Astrocyte of the spinal cord (primary cell): Measurements from ENCODE around the gene CHD3.

ENCODE experiments used
- DNase-seq: peaks from one replicate; pipeline ENCODE4 v3.0.0; 2011; ENCODE audit warnings: low read depth, low spot score
- H3K4me3 ChIP-seq: 2 replicates; pipeline ENCODE4 v1.5.1; 2011; ENCODE audit warnings: low read depth, mild to moderate bottlenecking, low read length, moderate library complexity
- in situ Hi-C: cut with HindIII; loops from 2 replicates; pipeline ENCODE4 v1.10.0; 2017; ENCODE audit warnings: low sequenced_read_pairs
- TF ChIP-seq, protein P1 (sequence below): IDR thresholded peaks from 2 replicates; pipeline ENCODE4 v1.5.1; 2012; ENCODE audit warnings: low read depth, mild to moderate bottlenecking, low read length, inconsistent platforms

CHD3 gene

DNA sequence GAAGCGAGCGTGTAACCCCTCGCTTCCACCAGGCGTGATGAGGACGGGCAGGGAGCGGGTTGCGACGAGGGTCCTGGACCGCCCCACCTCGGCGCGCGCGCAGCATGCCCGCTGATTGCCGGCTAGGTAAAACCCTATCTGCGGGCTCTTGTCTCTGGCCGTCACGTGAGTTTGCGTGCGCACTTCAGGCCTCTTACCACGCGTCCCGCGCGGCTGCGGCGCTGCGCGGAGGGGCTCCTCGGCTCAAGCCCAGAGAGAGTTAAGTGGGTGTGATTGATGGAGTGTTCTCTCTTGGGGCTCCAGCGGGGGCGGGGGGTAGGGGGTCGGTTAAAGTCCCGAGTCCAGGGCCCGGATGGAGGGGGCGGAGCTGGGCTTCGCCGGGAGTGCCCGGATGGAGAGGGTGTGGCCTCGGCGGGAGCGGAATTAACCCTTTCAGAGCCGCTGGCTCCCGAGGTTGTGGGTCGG, 46.6 kb upstream of the CHD3 start:
- TF ChIP-seq, protein P1, sequence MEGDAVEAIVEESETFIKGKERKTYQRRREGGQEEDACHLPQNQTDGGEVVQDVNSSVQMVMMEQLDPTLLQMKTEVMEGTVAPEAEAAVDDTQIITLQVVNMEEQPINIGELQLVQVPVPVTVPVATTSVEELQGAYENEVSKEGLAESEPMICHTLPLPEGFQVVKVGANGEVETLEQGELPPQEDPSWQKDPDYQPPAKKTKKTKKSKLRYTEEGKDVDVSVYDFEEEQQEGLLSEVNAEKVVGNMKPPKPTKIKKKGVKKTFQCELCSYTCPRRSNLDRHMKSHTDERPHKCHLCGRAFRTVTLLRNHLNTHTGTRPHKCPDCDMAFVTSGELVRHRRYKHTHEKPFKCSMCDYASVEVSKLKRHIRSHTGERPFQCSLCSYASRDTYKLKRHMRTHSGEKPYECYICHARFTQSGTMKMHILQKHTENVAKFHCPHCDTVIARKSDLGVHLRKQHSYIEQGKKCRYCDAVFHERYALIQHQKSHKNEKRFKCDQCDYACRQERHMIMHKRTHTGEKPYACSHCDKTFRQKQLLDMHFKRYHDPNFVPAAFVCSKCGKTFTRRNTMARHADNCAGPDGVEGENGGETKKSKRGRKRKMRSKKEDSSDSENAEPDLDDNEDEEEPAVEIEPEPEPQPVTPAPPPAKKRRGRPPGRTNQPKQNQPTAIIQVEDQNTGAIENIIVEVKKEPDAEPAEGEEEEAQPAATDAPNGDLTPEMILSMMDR: no peak
- H3K4me3 ChIP-seq: peak overlapping the region; percentile 59
- DNase-seq: peak; percentile 90
- in situ Hi-C loops: no loop called here

DNA sequence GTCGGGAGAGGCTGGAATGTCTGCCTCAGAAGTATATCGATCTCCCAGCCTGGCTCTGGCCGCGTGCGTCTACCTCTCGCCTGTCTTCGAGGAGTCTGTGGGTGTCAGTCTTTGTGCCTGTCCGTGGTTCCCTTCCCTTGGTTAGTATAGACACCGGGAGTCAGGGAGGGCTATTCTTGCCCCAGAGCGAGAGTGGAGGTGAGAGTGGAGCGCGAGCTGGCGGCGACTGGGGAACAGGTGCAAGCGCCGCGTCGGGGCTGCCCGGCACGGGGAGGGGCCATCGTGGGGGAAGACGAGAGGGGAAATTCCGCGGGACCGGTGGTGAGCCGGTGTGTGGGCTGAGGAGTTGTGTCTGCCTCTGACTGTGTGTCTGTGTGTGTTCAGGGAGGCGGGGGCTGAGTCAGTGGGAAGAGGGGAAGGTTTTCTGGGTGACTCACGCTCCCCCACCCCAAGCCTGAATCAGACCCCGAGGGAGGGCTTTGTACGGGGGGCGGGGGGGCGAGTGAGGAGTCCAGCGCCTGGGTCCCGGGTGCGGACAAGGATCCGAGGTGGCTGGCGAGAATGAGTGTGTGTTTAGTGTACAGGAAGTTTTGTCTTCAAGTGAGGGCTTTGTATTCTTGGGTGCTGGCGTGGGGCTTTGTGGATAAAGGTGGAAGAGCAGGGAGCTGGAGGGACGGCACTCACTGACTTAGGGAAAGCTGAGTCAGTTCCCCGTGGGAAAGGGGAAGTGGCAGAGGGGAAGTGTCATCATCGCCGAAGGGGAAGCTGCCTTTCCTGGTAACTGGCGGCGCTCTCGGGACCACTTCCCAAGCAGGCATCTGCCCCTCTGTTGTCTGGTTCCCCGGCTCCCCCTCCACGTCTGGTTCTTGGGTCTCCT, 46.0 kb upstream of the CHD3 start:
- DNase-seq: peak; percentile 95
- TF ChIP-seq, protein P1: no peak
- peak overlapping the region; percentile 59 for H3K4me3 ChIP-seq
- in situ Hi-C loops: no loop called here

DNA sequence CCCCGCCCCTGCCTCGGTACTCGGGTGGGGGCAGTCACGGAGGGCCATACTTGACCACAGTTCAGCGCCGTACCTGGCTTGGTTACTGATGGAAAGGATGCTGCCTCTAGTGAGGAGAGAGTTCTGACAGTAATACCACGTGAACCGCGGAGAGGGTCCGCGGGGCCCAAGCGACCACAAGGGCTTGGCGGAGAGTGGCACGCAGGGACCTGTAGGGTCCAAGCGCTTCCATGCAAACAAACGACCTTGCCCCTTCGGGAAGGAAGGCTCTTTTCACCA, 45.4 kb upstream of the CHD3 start:
- peak overlapping the region; percentile 59 for H3K4me3 ChIP-seq
- TF ChIP-seq, protein P1: no peak
- in situ Hi-C loops: no loop called here
- DNase-seq: no peak

DNA sequence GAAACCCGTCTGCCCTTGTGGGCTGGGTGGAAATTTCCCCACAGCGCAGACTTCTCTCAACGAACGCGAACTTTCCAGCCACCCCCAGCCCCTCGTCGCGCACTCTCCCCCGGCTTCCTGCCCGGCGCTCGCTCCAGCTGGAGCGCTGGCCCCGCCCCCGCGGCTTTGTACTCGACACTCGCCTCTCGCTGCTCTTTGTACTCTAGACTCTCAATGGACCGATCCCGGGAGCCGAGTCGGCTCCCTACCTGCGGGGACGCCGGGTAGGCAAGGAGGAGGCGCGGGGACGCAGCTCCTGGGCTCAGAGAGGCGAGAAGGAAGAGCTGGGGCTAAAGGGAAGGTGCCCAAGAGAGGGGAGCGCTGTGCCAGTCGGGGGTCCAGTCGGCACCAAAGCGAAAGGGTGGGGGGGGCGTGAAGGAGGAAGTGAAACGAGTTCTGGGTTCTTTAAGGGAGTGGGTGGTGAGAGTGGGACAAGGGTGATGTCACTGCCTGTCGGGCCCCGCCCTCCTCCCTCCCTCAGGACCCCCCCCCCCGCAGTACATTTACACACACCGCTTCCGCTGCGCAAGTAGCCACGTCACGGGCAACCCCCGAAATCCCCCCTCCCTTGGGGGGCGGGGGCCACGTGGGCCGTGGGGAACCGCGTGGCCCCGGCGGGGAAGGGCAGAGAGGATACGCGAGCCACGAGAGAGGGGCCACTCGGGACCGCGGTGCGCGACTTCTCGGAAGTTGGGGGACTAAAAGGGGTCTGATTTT, 44.9 kb upstream of the CHD3 start:
- peak overlapping the region; percentile 59 for H3K4me3 ChIP-seq
- in situ Hi-C loops: no loop called here
- TF ChIP-seq, protein P1: no peak
- DNase-seq: peak; percentile 90

DNA sequence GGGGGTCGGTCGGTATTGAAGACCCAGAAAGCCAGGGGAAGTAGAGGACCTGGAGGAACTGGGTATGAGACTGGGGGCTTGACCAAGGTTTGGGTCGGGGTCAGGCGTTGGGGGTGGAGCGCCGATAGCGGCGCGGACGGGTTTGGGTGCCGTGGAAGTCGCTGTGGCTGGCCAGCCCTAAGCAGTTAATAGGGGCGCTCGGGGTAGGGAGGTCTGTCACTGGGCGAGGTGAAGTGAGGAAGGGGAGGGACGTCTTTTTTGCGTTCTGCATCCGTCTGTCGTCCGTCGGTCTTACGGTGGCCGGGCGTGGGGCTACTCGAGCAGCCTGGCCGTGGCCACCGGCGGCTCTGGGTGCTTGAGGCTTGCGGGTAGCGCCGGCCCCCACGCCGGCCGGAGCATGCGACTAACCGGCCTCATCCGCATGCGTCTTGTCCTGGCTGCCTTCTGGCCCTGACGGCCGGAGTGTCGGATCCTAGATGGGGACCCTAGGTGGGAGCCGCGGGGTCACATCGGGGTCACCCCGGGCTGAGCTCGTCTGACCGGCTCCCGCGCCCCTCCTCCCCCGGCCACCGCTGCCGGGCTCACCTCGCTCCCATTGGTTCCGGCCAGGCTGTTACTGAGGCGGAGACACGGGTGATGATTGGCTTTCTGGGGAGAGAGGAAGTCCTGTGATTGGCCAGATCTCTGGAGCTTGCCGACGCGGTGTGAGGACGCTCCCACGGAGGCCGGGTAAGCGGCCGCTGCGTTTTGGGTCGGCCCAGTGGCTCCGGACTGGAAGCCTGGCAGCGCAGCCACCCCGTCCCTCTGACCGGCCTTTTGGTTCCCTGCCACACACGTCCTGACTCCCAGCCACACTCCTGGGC, 44.1 kb upstream of the CHD3 start:
- TF ChIP-seq, protein P1: no peak
- H3K4me3 ChIP-seq: peak overlapping the region; percentile 59
- in situ Hi-C loops: no loop called here
- peak; percentile 93 for DNase-seq

DNA sequence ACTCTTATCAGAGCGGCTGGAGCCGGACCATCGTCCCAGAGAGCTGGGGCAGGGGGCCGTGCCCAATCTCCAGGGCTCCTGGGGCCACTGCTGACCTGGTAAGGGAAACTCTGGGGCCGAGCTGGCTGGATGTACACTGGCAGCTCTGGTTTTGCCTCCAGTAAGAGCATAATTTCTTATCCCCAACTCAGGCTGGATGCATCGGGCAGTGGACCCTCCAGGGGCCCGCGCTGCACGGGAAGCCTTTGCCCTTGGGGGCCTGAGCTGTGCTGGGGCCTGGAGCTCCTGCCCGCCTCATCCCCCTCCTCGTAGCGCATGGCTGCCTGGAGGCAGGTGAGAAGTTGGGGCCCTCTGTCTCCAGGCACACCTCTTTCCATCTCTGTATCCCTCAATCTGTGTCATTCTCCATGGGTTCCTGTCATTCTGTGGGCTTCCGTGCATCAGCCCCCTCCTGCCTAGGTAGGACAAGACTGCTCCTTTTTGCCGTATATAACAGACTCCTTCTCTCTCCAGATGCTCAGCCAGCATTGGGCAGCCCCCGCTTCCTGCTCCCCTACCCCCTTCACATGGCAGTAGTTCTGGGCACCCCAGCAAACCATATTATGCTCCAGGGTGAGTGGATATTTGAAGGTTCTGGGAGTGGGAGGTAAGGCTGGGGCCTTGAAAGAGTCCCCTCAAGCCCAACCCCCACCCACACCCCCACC, 43.1 kb upstream of the CHD3 start:
- no peak for DNase-seq
- peak overlapping the region; percentile 59 for H3K4me3 ChIP-seq
- in situ Hi-C loops: no loop called here
- TF ChIP-seq, protein P1: no peak
